ENCODE data around the gene MSANTD7. TPM values are rescaled to one million over a fixed set of nuclear protein-coding genes. Genes with fewer than 3 reads are reported as not detected.

MSANTD7 gene
- total RNA-seq, 1 donor from 2014 or later: 13.7 TPM

DNA sequence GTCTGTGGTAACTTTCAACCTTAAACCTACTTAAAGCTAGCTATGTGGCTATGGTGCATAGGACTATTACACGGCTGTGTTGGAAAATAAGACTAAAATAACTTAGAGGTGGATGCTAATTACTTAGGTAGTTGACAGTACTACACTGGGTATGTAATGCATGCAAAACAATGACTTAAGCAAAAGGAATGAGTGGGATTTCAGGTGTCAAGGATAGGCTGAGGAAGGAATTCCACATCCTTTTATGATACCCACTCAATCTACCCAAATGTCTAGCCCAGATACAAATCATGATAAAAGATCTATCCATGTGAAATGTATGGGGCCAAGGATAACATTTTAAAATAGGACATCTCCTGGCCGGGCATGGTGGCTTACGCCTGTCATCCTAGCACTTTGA is 14.1 kb upstream of the MSANTD7 start:
- no peak for DNase-seq
- H3K27ac Mint-ChIP-seq (ENCODE audit: unreplicated experiment): no peak overlapping the region
- no peaks in the 10 kb centered on the region for H3K36me3 Mint-ChIP-seq (ENCODE audit: unreplicated experiment)
- H3K4me3 Mint-ChIP-seq (ENCODE audit: unreplicated experiment): no peak overlapping the region
- H3K4me1 Mint-ChIP-seq (ENCODE audit: low read depth, unreplicated experiment): peaks cover 1% of the 10 kb centered on the region
- TF ChIP-seq, protein P1, sequence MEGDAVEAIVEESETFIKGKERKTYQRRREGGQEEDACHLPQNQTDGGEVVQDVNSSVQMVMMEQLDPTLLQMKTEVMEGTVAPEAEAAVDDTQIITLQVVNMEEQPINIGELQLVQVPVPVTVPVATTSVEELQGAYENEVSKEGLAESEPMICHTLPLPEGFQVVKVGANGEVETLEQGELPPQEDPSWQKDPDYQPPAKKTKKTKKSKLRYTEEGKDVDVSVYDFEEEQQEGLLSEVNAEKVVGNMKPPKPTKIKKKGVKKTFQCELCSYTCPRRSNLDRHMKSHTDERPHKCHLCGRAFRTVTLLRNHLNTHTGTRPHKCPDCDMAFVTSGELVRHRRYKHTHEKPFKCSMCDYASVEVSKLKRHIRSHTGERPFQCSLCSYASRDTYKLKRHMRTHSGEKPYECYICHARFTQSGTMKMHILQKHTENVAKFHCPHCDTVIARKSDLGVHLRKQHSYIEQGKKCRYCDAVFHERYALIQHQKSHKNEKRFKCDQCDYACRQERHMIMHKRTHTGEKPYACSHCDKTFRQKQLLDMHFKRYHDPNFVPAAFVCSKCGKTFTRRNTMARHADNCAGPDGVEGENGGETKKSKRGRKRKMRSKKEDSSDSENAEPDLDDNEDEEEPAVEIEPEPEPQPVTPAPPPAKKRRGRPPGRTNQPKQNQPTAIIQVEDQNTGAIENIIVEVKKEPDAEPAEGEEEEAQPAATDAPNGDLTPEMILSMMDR (IDR thresholded peaks at IDR 0.05; ENCODE audit: partially characterized antibody, unreplicated experiment): no peak
- H3K9me3 Mint-ChIP-seq (ENCODE audit: unreplicated experiment): peaks cover 1% of the 10 kb centered on the region
- no peaks in the 10 kb centered on the region for H3K27me3 Mint-ChIP-seq (ENCODE audit: unreplicated experiment)

DNA sequence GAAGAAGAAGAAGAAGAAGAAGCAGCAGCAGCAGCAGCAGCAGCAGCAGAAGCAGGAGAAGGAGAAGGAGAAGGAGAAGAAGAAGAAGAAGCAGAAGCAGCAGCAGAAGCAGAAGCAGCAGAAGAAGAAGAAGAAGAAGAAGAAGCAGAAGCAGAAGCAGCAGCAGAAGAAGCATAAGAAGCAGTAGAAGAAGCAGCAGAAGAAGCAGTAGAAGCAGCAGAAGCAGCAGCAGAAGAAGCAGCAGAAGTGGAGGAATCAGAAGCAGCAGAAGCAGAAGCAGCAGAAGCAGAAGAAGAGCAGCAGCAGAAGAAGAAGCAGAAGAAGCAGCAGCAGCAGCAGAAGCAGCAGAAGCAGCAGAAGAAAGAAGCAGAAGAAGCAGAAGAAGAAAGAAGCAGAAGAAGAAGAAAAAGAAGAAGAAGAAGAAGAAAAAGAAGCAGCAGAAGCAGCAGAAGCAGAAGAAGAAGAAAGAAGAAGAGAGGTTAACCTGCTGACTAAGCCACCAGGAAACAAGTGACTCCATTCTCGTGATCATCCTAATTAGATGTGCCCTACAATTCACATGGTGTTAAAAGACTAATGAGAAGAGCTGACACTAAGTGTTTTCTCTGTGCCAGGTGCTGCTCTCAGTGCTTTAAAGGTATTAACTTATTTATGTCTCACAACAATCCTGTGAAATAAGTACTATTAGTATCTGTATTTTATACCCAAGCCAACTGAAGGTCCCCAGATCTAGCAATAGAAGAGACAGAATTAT is 11.9 kb upstream of the MSANTD7 start:
- H3K27me3 Mint-ChIP-seq (ENCODE audit: unreplicated experiment): no peaks in the 10 kb centered on the region

DNA sequence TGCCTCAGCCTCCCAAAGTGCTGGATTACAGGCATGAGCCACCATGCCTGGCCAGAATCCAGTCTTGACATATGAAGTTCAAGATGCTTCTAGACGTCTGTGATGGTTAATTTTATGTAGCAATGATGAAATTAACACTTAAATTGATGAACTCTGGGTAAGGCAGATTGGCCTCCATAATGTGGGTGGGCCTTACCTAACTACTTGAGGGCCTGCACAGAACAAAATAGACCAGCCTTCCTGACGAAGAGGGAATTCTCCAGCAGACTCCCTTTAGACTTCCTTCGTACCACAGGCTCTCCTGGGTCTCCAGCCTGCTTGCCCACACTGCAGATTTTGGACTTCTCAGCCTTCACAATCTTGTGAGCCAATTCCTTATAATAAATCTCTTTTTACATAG is 5.0 kb upstream of the MSANTD7 start:
- Mint-ChIP-seq H3K9me3 (ENCODE audit: unreplicated experiment) (peaks cover 11% of the 10 kb centered on the region), H3K4me1 (ENCODE audit: low read depth, unreplicated experiment) (no peaks in the 10 kb centered on the region)
- TF ChIP-seq, protein P1 (IDR thresholded peaks at IDR 0.05; ENCODE audit: partially characterized antibody, unreplicated experiment): no peak

More for the DNA sequence above, 11.9 kb upstream of the MSANTD7 start:
- Mint-ChIP-seq H3K36me3 (ENCODE audit: unreplicated experiment) (no peaks in the 10 kb centered on the region), H3K9me3 (ENCODE audit: unreplicated experiment) (peaks cover 1% of the 10 kb centered on the region), H3K4me1 (ENCODE audit: low read depth, unreplicated experiment) (no peaks in the 10 kb centered on the region), H3K27ac (ENCODE audit: unreplicated experiment) (no peak overlapping the region), H3K4me3 (ENCODE audit: unreplicated experiment) (no peak overlapping the region)
- TF ChIP-seq, protein P1 (IDR thresholded peaks at IDR 0.05; ENCODE audit: partially characterized antibody, unreplicated experiment): no peak
- DNase-seq: no peak

GRCh38 chr10:14836208-14836607 is 1.9 kb upstream of the MSANTD7 start:
- H3K27ac Mint-ChIP-seq (ENCODE audit: unreplicated experiment): no peak overlapping the region
- peaks cover 2% of the 10 kb centered on the region for H3K4me1 Mint-ChIP-seq (ENCODE audit: low read depth, unreplicated experiment)
- peaks cover 9% of the 10 kb centered on the region for H3K27me3 Mint-ChIP-seq (ENCODE audit: unreplicated experiment)
- TF ChIP-seq, protein P1 (IDR thresholded peaks at IDR 0.05; ENCODE audit: partially characterized antibody, unreplicated experiment): no peak
- no peaks in the 10 kb centered on the region for H3K36me3 Mint-ChIP-seq (ENCODE audit: unreplicated experiment)
- H3K9me3 Mint-ChIP-seq (ENCODE audit: unreplicated experiment): peaks cover 11% of the 10 kb centered on the region
- no peak for DNase-seq
- no peak overlapping the region for H3K4me3 Mint-ChIP-seq (ENCODE audit: unreplicated experiment)

More for the DNA sequence above, 5.0 kb upstream of the MSANTD7 start:
- Mint-ChIP-seq H3K27ac (ENCODE audit: unreplicated experiment) (no peak overlapping the region), H3K36me3 (ENCODE audit: unreplicated experiment) (no peaks in the 10 kb centered on the region), H3K4me3 (ENCODE audit: unreplicated experiment) (no peak overlapping the region), H3K27me3 (ENCODE audit: unreplicated experiment) (peaks cover 6% of the 10 kb centered on the region)
- DNase-seq: no peak

GRCh38 chr10:14837003-14837756 is 926 bp upstream of the MSANTD7 start:
- TF ChIP-seq, protein P1 (IDR thresholded peaks at IDR 0.05; ENCODE audit: partially characterized antibody, unreplicated experiment): no peak
- DNase-seq: no peak
- peaks cover 9% of the 10 kb centered on the region for H3K27me3 Mint-ChIP-seq (ENCODE audit: unreplicated experiment)
- H3K4me3 Mint-ChIP-seq (ENCODE audit: unreplicated experiment): peak overlapping the region; percentile 87
- H3K4me1 Mint-ChIP-seq (ENCODE audit: low read depth, unreplicated experiment): peaks cover 2% of the 10 kb centered on the region
- no peaks in the 10 kb centered on the region for H3K36me3 Mint-ChIP-seq (ENCODE audit: unreplicated experiment)
- peak overlapping the region; percentile 97 for H3K27ac Mint-ChIP-seq (ENCODE audit: unreplicated experiment)
- H3K9me3 Mint-ChIP-seq (ENCODE audit: unreplicated experiment): peaks cover 9% of the 10 kb centered on the region

All from glutamatergic neuron (in vitro differentiated cells).